NCI-H345 treated with DMSO at 0.1 percent for 48 hours (cell line): Measurements from ENCODE around the gene DBF4B.
A peak's percentile ranks its signal among the peaks of the same experiment; 100 is the strongest.

Source experiments
- DNase-seq: peaks from one replicate; lab custom pipeline; 2025; ENCODE audit not compliant: unreplicated experiment; lab: John Stamatoyannopoulos, UW

Gene DBF4B

GRCh38 chr17:44776628-44777393, 68.3 kb downstream of the DBF4B start:
- DNase-seq: no peak

GRCh38 chr17:44777394-44778348, 69.2 kb downstream of the DBF4B start:
- no peak for DNase-seq

- DNase-seq: no peak
Observed at GRCh38 chr17:44778656-44779210, 70.3 kb downstream of the DBF4B start.

- DNase-seq: peak; percentile 32
Observed at GRCh38 chr17:44779211-44780025, 71.0 kb downstream of the DBF4B start.

GRCh38 chr17:44780161-44780560, 71.7 kb downstream of the DBF4B start:
- DNase-seq: no peak

GRCh38 chr17:44780845-44781480, 72.5 kb downstream of the DBF4B start:
- no peak for DNase-seq

- no peak for DNase-seq
Observed at GRCh38 chr17:44781551-44782325, 73.3 kb downstream of the DBF4B start.

GRCh38 chr17:44782326-44782850, 73.9 kb downstream of the DBF4B start:
- no peak for DNase-seq

GRCh38 chr17:44785921-44786320, 77.5 kb downstream of the DBF4B start:
- no peak for DNase-seq

- DNase-seq: no peak
Observed at GRCh38 chr17:44786551-44787081, 78.2 kb downstream of the DBF4B start.

- DNase-seq: no peak
Observed at GRCh38 chr17:44787271-44787940, 78.9 kb downstream of the DBF4B start.

- no peak for DNase-seq
Observed at GRCh38 chr17:44788139-44788538, 79.7 kb downstream of the DBF4B start.

- DNase-seq: no peak
Observed at GRCh38 chr17:44792276-44792675, 83.8 kb downstream of the DBF4B start.

- DNase-seq: no peak
Observed at GRCh38 chr17:44793885-44794842, 85.7 kb downstream of the DBF4B start.

- no peak for DNase-seq
Observed at GRCh38 chr17:44794851-44795413, 86.5 kb downstream of the DBF4B start.

- no peak for DNase-seq
Observed at GRCh38 chr17:44795421-44795820, 87.0 kb downstream of the DBF4B start.

- DNase-seq: no peak
Observed at GRCh38 chr17:44795928-44796327, 87.5 kb downstream of the DBF4B start.
